HG03342 (cell line): ENCODE measurements around the gene STAU1.
"Not testable (repeated sequence)": the region's sequence is repeated elsewhere in the genome, so short reads cannot be mapped to it uniquely, and the experiment has no call there.

Source experiments
- ATAC-seq: cut with Tn5 transposase; IDR thresholded peaks from one replicate; pipeline ENCODE4 v1.9.1; 2021; ENCODE audit warnings: mild to moderate bottlenecking, moderate library complexity; ENCODE audit not compliant: unreplicated experiment

STAU1 gene

DNA sequence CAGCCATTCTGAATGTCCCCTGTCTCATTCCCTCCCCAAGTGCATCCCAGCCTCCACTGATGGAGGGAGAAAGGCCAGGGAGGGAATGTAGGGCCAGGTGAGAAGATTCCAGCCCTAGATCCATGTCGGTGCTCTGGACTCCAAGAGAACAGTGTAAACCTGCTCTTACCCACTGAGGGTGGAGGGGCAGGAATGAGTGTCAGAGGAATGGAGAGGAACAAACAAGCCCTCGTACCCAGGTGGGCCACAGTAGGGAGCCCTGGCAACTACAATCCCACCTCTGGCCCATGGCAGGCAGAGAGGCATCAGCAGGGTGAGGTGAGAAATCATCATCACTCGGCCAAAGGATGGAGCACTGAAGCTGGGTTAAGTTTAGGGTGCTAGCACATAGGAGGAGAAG is 54.6 kb downstream of the STAU1 start:
- no peak for ATAC-seq

DNA sequence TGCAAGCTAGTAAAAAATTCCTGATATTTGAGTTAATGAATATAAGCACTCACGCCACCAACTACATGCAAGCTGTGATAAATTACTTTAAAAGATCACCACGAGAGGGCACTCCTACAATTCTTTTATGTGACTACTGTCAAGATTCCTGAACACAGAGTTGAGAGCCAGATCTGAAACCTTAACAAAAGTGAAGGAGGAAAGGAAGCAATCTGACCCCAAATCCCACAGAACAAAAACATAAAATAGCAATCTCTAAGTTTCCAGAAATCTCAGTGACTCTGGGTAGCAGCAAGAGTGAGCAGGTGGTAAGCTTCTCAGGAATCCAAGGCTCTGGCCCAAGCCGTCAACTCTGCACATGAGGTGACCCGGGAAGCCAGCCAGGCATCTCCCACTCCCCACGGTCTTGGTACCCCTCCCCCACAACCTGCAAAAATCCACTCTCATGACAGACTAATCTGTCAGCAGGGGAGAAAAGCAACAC is 55.1 kb downstream of the STAU1 start:
- ATAC-seq, result no peak

DNA sequence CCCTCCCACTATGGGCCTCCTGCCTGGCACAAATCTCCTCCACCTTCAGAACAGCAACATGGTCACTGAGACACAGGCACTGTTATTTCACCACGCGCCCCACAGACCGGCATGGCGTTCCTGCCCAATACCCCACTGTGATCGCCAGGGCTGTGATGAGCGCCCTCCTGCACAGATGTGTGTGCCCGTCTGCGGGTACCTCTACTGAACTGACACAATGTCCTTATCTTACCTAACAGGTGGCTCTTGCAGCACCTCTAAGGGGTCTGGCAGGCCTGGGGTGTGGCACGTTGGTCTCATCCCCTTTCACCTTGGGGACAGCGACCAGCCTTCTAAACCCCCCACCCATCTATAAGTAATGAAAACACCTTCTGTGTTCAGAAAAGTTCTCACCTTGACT is 64.2 kb downstream of the STAU1 start:
- ATAC-seq, result no peak

DNA sequence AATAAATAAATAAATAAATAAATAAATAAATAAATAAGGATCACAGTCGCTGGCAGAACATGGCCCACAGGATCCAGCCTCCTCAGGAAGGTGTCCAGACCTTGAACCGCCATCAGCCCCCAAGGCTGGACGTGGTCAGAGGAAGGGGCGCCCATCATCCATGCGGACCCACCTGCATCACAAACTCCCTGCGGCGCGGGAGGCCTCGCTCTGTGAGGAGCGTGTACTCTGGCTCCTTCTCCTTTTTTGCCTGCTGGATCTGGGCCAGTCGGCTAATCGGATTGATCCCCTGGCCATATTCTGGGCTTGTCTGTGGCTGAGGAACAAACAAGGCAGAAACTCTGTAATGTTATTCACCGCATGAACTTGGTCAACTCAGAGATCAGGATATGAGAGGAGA is 65.2 kb downstream of the STAU1 start:
- no peak for ATAC-seq

DNA sequence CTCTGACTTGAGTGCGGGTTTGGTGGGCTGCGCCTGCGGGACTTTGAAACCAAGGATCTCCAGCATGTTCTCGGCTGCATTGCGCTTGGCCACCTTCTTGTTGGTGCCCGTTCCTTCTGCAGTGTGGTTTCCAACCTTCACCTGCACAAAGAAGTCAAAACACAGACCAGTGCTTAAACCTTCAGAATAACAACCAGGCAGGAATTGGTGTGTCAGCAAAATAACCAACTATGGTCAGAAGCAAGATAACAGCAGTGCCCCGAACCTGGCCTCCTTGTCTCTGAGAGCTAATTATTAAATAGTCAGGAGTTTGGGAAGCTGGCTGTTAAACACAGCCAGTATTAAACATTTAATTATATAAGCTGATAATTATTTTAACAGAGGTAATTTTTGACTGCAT is 68.1 kb downstream of the STAU1 start:
- ATAC-seq, result no peak

DNA sequence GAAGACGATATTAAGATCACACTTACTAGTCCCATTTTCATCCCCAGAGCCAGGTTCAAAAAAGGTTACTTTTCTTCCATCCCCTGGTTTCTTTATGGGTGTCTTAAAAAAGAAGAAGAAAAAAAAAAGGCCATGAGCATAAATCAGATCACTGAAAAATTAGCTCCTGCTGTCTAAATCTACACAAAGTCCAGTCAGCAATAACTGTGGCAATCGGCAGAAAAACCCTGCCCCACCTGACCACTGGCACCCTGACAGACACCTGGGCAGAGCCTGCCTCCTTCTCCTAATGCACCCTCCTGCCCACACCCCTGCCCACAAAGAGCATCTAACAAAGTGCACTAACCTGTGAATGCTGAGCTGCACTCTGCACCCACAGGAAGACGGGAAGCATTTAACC is 69.8 kb downstream of the STAU1 start:
- ATAC-seq, result no peak

DNA sequence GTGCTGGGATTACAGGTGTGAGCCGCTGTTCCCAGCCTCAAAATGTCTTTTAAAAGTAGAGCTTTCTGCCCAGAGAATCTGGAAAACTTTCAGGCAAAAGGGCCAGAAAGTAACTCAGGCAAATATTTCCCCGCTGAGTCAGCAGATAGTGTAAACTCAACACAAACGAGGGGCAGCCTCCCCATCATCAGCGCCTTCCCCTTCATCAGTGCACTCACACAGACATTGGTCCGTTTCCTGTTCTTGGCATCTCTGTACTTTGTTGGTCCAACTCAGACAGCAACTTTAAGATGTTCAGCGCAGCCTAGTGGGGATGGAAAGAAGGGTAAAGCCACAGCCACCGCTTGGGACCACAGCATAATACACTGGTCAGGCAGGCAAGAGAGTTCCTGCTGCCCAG is 72.6 kb downstream of the STAU1 start:
- ATAC-seq, result no peak

DNA sequence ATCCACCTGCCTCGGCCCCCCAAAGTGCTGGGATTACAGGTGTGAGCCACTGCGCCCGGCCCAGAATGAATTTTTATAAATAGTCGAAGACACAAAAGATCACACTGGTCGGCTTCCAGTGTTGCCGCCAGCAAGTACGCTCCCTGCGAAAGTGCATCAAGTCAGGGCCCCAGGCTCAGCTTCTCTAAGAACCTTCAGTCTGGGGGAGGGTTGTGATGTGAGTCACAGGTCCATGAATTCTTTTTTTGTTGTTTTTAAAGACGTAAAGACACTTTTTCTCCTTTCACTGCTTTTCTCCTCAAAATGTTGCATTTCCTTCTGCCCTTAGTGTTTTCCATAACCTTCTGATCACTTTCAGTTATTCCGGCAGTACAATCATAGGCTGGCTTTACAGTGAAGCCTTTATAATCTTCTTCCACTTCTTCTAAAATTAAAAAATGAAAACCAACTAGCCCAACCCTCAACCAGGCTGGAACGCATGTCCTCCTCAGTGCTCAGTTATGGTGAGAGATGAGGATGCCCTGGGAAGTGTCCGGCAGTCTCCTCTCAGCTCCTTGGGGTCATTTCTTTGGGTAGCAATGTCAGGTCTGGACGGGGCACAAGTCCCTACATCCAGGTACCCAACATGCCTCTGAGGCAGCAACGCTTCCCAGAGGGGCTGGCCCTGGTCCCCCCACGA is 75.4 kb downstream of the STAU1 start:
- no peak for ATAC-seq

DNA sequence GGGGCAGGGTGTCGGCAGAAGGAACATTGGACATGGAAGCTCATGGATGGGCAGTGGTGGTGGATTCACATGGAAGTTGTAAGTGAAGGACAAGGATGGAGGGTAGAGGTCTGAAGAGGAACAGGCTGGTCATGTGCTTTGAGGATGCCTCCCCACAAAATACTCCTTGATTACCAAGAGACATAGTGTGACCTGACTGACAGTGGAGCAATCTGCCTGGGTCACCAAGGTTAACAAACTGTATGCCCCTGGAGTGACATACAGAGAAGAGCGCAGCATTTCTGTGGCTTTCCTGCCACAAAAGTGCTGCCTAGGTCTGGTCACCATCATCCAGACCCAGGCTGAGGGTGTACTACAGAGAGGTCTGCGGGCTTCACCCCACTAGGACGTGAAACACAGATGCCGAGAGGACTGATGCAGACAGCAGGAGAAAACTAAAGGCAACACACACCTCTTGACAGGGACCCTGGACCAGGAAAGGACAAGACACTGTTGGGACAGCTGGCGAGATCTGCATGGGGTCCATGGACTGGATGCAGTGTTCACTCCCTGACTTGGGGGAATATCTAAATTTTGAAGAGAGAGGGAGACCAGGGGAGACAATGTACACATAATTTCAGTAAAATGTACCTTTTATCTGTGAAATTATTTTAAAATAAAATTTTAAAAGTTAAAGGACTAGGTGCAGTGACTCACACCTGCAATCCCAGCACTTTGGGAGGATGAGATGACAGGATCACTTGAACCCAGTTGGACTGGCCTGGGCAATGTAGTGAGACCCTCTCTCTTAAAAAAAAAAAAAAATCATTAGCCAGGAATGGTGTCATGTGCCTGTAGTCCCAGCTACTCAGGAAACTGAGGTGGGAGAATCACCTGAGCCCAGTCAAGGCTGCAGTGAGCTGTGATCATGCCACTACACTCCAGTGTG is 77.1 kb downstream of the STAU1 start:
- ATAC-seq, result no peak

DNA sequence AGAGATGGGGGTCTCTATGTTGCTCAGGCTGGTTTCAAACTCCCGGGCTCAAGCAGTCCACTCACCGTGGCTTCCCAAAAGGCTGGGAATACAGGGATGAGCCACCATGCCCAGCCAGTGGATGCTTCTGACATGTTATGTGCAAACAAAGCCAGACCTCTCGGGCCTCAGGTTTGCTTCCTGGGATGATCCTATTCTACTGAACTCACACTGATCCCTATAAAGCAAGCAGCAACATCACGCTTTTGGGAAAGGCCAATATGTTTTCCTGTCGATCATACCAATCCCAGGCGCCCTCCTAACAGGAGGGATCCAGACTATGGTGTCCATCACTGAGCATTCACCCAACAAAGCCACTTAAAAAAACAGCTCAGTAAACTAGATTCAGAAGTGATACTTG is 81.8 kb downstream of the STAU1 start:
- no peak for ATAC-seq

DNA sequence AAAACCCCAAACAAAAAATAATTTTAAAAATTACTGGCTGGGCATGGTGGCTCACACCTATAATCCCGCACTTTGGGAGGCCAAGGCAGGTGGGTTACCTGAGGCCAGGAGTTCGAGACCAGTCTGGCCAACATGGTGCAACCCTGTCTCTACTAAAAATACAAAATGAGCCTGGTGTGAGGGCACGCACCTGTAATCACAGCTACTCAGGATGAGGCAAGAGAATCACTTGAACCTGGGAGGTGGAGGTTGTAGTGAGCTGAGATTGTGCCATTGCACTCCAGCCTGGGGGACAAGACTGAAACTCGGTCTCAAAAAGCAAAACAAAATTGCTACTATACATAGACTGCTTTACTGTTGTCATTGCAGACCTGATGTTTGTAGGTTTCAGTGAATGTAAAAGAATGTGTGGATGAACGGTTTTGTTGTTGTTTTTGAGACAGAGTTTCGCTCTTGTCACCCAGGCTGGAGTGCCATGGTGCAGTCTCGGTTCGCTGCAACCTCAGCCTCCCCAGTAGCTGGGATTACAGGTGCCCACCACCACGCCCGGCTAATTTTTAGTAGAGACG is 83.1 kb downstream of the STAU1 start:
- not testable (repeated sequence) for ATAC-seq

DNA sequence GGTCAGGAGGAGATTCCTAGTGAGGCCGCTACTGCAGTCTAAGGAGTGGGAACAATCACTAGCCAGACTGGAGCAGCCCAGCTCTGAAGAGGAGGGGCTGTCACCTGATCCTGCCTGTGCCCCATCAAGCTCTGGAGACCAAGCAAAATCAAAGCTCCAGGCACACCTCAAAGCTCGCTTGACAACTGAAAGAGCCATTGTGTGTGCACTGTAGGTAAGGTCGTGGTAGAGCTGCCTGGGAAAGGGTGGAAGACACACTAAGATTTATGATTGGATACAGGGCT is 83.8 kb downstream of the STAU1 start:
- no peak for ATAC-seq

DNA sequence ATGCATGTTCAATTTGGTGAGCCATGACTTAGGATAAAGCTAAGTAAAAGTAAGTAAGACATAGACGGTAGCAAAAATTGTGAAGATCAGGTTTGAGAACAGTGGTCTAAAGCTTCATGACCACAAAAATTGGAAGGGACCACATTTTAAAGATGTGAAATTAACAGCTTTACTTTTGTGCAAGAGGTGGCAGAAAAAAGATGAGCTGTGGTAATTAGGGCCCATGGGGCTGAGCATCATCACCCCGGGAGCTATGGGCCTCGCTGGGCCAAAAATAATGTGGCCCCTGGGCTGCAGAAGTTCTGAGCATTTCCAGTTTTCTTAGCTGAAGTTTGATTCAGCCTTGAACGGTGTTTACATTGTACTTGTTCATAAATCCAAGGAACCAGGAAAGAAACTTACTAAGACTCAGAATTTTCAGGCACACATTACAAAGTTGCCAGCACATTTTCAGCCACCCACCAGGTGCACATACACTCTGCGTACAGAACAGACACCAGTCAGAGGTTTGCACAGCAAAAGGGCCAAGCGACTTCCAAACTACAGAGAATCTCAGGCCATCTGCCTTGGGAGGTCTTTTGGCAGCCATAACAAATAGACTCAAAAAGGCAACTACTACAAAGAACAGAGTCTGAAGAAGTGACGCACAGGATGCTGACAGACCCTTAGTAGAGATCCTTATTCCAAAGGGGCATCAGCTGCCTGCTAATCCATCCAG is 84.3 kb downstream of the STAU1 start:
- no peak for ATAC-seq

DNA sequence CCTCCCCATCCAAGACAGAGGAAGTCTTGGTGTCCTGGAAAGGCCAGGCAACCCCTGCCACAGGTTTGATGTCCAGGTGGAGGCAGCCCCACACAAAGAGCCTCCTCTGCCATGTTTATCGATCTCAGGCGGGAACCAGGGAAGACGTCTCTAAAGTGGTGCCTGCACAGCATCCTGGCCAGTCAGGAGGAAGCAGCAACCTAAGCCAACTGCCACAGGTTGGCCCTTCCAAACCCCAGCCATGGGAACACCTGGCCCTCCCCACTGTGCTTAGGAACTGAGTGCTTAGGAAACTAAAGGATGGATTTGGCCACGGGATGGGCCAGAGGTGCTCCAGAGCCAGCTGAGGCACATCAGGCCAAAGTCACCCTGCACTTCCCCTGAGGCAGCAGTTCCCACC is 85.1 kb downstream of the STAU1 start:
- ATAC-seq, result no peak

DNA sequence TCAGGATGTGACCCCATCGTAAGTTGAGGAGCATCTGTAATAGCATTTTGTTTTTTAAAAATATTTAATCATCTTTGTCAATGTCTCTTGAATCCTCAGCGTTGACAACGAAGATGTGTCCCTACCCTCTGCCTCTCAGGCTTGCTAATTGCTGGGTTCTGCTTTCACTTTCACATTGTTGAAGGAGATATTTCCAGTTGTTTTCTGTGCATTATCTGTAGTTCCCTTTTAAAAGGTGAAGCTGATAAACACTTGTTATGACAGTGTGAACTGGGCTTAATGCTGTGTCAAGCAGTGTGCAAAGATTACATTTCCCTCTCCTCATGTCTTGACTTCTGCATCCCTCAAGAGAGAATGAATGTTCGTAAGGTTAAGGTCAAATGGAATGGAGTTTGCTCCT is 87.2 kb downstream of the STAU1 start:
- no peak for ATAC-seq

DNA sequence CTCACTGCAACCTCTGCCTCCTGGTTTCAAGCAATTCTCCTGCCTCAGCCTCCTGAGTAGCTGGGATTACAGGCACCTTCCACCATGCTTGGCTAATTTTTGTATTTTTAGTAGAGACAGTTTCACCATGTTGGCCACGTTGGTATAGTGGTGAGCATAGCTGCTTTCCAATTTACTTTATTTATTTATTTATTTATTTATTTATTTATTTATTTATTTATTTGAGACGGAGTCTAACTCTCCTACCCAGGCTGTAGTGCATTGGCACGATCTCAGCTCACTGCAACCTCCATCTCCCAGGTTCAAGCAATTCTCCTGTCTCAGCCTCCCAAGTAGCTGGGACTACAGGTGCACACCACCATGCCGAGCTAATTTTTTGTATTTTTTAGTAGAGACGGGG is 87.8 kb downstream of the STAU1 start:
- not testable (repeated sequence) for ATAC-seq

DNA sequence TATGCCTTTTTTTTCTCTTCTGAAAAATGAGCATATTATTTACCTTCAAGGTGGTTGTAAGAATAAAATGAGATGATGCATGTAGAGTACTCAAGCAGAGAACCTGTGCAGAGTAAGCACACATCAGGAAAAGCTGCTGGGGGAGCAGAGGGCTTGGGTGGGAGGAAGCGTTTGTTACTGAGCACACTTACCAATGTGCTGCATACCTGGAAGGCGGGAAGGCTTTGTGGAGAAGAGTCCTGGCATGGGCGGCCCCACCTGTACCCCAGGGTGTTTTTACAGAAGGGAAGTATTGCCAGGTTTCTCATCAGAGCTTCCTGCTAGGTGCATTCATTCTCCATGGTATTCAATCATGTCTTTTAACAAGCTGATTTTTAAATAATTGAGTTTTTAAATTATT is 89.1 kb downstream of the STAU1 start:
- no peak for ATAC-seq

DNA sequence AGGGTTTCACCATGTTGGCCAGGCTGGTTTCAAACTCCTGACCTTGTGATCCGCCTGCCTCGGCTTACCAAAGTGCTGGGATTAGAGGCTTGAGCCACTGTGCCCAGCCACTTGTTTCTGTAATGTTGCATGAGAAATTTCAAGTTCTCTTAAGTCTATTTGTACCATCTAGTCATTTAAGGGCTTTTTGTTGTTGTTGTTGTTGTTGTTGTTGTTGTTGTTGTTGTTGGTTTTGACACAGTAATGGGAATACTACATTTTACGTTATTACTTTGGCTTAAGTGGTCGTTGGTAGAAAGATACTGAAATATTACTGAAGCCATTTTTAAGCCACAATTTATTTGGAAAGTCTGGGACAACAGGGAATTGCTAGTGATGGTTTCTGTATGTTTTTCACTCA is 90.0 kb downstream of the STAU1 start:
- no peak for ATAC-seq

DNA sequence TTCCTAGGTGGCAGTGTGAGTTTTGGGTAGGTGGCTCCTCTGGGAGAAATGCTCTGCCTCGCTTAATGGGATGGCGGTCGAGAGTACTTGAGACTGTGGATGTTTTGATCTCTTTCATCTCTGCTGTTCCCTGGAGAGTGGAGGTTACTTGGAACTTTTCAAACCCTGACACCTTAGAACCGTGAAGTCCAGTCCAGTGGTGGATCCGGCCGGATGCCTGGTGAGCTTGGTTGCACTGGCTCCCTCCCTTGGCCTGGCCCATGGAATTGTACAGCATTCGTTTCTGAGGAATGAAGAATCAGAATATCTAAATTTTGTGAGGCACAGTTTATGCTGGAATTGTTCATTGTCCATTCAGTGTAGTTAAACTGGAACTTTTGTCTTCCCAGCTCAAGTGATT is 91.0 kb downstream of the STAU1 start:
- no peak for ATAC-seq

DNA sequence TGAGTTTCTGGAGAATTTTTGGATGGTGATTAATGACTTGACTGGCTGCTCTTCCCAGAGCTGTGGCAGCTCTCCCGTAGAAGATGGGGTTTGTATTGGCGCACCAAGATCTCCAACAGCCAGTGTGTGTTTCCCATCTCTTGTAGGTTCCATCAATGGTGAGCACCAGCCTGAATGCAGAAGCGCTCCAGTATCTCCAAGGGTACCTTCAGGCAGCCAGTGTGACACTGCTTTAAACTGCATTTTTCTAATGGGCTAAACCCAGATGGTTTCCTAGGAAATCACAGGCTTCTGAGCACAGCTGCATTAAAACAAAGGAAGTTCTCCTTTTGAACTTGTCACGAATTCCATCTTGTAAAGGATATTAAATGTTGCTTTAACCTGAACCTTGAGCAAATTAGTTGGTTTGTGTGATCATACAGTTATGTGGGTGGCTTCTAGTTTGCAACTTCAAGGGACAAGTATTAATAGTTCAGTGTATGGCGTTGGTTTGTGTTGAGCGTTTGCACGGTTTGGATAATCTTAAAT is 91.9 kb downstream of the STAU1 start:
- ATAC-seq, result no peak

DNA sequence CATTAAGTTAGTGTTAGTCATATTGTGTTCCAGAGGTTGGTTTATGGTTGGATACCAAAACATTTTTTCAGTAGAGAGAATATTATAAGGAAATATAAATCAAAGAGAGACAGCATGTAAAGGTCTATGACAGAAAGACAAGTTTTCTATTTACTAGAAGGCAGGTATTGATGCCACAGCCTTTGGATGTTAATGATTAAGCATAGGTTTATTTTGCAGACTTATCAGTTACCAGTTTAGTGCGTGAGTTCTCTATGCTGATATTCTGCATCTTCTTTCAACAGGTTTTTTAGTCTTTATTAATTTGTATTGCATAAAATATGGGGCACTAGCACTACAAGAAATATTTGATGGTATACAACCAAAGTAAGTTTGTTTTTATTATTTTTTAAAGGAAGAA is 96.4 kb downstream of the STAU1 start:
- ATAC-seq, result no peak
